Nephron progenitor cell (in vitro differentiated cells): ENCODE results near the gene ERBB4.

Experiments used
- DNase-seq: peaks from one replicate; pipeline ENCODE4 v3.0.0; 2021
- H3K27ac Mint-ChIP-seq: 2 replicates; pipeline ENCODE4 v1.8.0; 2021; ENCODE audit warnings: mild to moderate bottlenecking, moderate library complexity, mixed read lengths
- H3K27me3 Mint-ChIP-seq: 2 replicates; pipeline ENCODE4 v1.8.0; 2021; ENCODE audit warnings: mild to moderate bottlenecking, low read depth, mixed read lengths; ENCODE audit not compliant: poor library complexity
- H3K36me3 Mint-ChIP-seq: 2 replicates; pipeline ENCODE4 v1.8.0; 2021; ENCODE audit warnings: low read depth, mixed read lengths
- H3K4me1 Mint-ChIP-seq: 2 replicates; pipeline ENCODE4 v1.8.0; 2021; ENCODE audit warnings: mixed read lengths
- H3K4me3 Mint-ChIP-seq: 2 replicates; pipeline ENCODE4 v1.8.0; 2021; ENCODE audit warnings: mild to moderate bottlenecking, moderate library complexity, mixed read lengths
- H3K9me3 Mint-ChIP-seq: 2 replicates; pipeline ENCODE4 v1.8.0; 2021; ENCODE audit warnings: mild to moderate bottlenecking, moderate library complexity, mixed read lengths
- TF ChIP-seq, protein P1 (sequence below): fragments of 200-600 bp; sonication (generic); IDR thresholded peaks from 2 replicates; pipeline ENCODE4 v1.5.0; 2021; ENCODE audit warnings: antibody characterized with exemption

ERBB4 gene

DNA sequence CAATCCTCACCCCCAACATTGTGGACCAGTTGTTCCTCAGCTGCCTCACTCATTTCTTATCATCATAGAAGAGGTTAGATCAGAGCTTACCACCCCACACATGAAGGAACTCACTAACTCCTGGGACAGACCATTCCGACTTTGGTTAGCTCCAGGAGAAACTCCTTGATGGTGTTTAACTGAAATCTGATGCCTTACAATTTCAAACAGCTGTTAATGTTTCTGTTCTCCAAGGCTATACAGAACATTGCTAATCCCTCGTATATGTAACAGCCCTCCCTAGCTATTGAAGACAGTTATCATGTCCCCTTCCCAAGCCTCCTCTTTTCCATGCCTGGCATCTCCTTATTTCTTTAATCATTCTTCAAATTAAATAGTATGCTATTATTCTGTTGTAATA lies 14.8 kb downstream of the ERBB4 start:
- no peak overlapping the region for H3K27ac Mint-ChIP-seq
- peaks cover 10% of the 10 kb centered on the region for H3K27me3 Mint-ChIP-seq
- H3K36me3 Mint-ChIP-seq: no peaks in the 10 kb centered on the region
- TF ChIP-seq, protein P1, sequence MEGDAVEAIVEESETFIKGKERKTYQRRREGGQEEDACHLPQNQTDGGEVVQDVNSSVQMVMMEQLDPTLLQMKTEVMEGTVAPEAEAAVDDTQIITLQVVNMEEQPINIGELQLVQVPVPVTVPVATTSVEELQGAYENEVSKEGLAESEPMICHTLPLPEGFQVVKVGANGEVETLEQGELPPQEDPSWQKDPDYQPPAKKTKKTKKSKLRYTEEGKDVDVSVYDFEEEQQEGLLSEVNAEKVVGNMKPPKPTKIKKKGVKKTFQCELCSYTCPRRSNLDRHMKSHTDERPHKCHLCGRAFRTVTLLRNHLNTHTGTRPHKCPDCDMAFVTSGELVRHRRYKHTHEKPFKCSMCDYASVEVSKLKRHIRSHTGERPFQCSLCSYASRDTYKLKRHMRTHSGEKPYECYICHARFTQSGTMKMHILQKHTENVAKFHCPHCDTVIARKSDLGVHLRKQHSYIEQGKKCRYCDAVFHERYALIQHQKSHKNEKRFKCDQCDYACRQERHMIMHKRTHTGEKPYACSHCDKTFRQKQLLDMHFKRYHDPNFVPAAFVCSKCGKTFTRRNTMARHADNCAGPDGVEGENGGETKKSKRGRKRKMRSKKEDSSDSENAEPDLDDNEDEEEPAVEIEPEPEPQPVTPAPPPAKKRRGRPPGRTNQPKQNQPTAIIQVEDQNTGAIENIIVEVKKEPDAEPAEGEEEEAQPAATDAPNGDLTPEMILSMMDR: no peak
- no peak overlapping the region for H3K4me3 Mint-ChIP-seq
- no peaks in the 10 kb centered on the region for H3K9me3 Mint-ChIP-seq
- H3K4me1 Mint-ChIP-seq: no peaks in the 10 kb centered on the region
- no peak for DNase-seq

DNA sequence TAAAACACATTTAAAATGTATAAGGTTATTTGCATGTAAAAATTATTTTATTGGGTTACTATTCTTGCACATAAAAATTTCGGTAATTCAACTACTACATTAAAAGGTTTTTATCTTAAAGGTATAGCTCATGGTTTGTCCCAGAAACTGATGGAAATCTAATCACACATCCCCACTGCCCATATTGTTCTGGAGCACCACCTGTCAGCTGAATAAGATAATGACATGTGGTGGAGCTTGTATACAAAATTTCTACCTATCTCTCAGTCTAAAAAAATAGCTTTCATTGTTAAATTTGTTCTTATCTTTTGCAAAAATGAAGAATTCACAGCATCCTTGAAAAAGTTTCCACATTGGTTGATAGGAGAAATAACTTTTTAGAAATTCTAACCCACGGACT lies 18.3 kb downstream of the ERBB4 start:
- peaks cover 14% of the 10 kb centered on the region for H3K27me3 Mint-ChIP-seq
- no peaks in the 10 kb centered on the region for H3K36me3 Mint-ChIP-seq
- TF ChIP-seq, protein P1: peak; percentile 30
- DNase-seq: no peak
- no peaks in the 10 kb centered on the region for H3K4me1 Mint-ChIP-seq
- no peak overlapping the region for H3K4me3 Mint-ChIP-seq
- no peak overlapping the region for H3K27ac Mint-ChIP-seq
- H3K9me3 Mint-ChIP-seq: no peaks in the 10 kb centered on the region

DNA sequence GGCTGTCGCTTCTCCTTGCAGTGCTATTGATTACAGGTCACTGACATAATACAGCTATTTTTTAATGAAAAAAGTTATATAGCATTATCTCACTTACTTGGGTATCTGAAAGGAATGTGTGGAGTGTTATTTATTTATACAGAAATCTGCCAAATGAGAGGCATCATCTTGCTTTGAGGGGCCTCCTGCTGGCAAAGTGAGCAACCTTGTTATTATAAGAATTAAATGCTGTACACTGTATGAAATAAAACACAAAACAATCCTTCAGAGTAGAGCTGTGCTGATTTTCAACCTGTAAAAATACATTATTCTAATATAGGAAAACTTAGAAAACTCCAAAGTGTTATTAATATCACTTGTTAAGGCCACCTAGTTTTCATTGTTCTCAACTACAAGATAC lies 20.9 kb downstream of the ERBB4 start:
- Mint-ChIP-seq H3K4me1 (no peaks in the 10 kb centered on the region), H3K9me3 (no peaks in the 10 kb centered on the region), H3K27ac (no peak overlapping the region), H3K4me3 (no peak overlapping the region), H3K36me3 (no peaks in the 10 kb centered on the region), H3K27me3 (peaks cover 9% of the 10 kb centered on the region)
- TF ChIP-seq, protein P1: no peak
- no peak for DNase-seq

DNA sequence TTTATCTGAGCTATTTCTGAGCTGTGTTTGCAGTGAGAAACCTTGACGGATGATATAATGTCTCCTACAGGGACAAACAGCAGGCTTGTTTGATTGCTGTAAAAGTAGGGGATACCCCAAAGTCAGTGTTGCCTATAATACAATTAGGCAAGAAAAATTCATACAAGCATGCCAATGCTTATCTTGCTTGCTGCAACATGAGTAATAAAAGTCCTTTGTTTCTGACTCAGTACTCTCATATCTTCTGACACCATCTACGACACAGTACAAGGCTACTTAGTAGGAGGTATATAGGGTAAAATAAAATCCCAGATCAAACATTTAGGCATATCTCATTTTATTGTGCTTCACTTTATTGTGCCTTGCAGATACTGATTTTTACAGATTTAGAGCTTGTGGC lies 33.0 kb downstream of the ERBB4 start:
- Mint-ChIP-seq H3K4me3 (no peak overlapping the region), H3K27ac (no peak overlapping the region), H3K4me1 (no peaks in the 10 kb centered on the region), H3K9me3 (no peaks in the 10 kb centered on the region), H3K36me3 (no peaks in the 10 kb centered on the region), H3K27me3 (no peaks in the 10 kb centered on the region)
- no peak for DNase-seq
- TF ChIP-seq, protein P1: no peak

DNA sequence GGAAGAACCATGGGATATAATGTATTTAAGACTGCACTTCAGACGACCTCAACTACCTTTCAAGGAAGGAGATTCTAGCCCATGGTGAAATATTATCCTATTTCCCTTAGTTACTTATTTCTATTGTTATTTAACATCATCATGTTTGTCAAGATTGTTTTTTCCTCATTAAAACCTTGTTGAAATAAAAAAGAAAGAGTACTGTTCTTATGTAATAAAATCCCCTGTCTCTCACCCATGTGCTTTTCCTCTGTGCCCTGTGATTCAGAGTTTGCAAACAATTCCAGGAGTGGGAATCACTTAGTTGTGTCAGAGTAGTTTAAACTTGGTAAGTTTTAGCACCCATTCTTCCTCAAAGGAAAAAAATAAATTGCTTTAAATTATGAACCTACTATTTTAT lies 43.6 kb downstream of the ERBB4 start:
- TF ChIP-seq, protein P1: no peak
- H3K27ac Mint-ChIP-seq: no peak overlapping the region
- H3K4me1 Mint-ChIP-seq: no peaks in the 10 kb centered on the region
- H3K9me3 Mint-ChIP-seq: no peaks in the 10 kb centered on the region
- no peak for DNase-seq
- no peak overlapping the region for H3K4me3 Mint-ChIP-seq
- H3K27me3 Mint-ChIP-seq: no peaks in the 10 kb centered on the region
- no peaks in the 10 kb centered on the region for H3K36me3 Mint-ChIP-seq

GRCh38 chr2:212494418-212495020 lies 44.1 kb downstream of the ERBB4 start:
- H3K27ac Mint-ChIP-seq: no peak overlapping the region
- H3K4me3 Mint-ChIP-seq: no peak overlapping the region
- no peaks in the 10 kb centered on the region for H3K4me1 Mint-ChIP-seq
- H3K27me3 Mint-ChIP-seq: no peaks in the 10 kb centered on the region
- no peak for DNase-seq
- H3K36me3 Mint-ChIP-seq: no peaks in the 10 kb centered on the region
- TF ChIP-seq, protein P1: no peak
- H3K9me3 Mint-ChIP-seq: no peaks in the 10 kb centered on the region
